HG02763 (cell line): ENCODE measurements around the gene CCDC88C.

ENCODE experiments used
- ATAC-seq: cut with Tn5 transposase; IDR thresholded peaks from one replicate; pipeline ENCODE4 v1.9.1; 2021; ENCODE audit warnings: mild to moderate bottlenecking, moderate library complexity; ENCODE audit not compliant: unreplicated experiment

CCDC88C gene

GRCh38 chr14:91297081-91297711 is 120.4 kb downstream of the CCDC88C start:
- ATAC-seq, result no peak

GRCh38 chr14:91295851-91296796 is 121.5 kb downstream of the CCDC88C start:
- ATAC-seq, result no peak

GRCh38 chr14:91295276-91295845 is 122.3 kb downstream of the CCDC88C start:
- no peak for ATAC-seq

GRCh38 chr14:91294153-91294552 is 123.5 kb downstream of the CCDC88C start:
- ATAC-seq, result no peak

- ATAC-seq, result no peak
Observed at GRCh38 chr14:91293281-91293680, 124.3 kb downstream of the CCDC88C start.

- no peak for ATAC-seq
Observed at GRCh38 chr14:91292491-91292890, 125.1 kb downstream of the CCDC88C start.

GRCh38 chr14:91291786-91292405 is 125.7 kb downstream of the CCDC88C start:
- no peak for ATAC-seq

GRCh38 chr14:91290986-91291385 is 126.6 kb downstream of the CCDC88C start:
- ATAC-seq, result no peak

- ATAC-seq, result no peak
Observed at GRCh38 chr14:91289464-91289863, 128.2 kb downstream of the CCDC88C start.

- no peak for ATAC-seq
Observed at GRCh38 chr14:91288876-91289275, 128.7 kb downstream of the CCDC88C start.

GRCh38 chr14:91286530-91286937 is 131.1 kb downstream of the CCDC88C start:
- ATAC-seq, result no peak

- no peak for ATAC-seq
Observed at GRCh38 chr14:91284791-91285548, 132.7 kb downstream of the CCDC88C start.

GRCh38 chr14:91284146-91284790 is 133.4 kb downstream of the CCDC88C start:
- ATAC-seq, result no peak

- no peak for ATAC-seq
Observed at GRCh38 chr14:91283666-91284065, 134.0 kb downstream of the CCDC88C start.

GRCh38 chr14:91282954-91283645 is 134.5 kb downstream of the CCDC88C start:
- ATAC-seq, result no peak

GRCh38 chr14:91281346-91281745 is 136.3 kb downstream of the CCDC88C start:
- no peak for ATAC-seq

- ATAC-seq, result no peak
Observed at GRCh38 chr14:91280129-91280528, 137.5 kb downstream of the CCDC88C start.

- no peak for ATAC-seq
Observed at GRCh38 chr14:91279354-91279753, 138.3 kb downstream of the CCDC88C start.

GRCh38 chr14:91278383-91278715 is 139.3 kb downstream of the CCDC88C start:
- ATAC-seq, result no peak
